Mesothelial cell of epicardium (in vitro differentiated cells): ENCODE results near the gene SDR42E1. TPM values are rescaled to one million over a fixed set of nuclear protein-coding genes. Genes with fewer than 3 reads are reported as not detected.

Experiments used
- DNase-seq, 2 experiments: peaks; one replicate each; pipeline ENCODE4 v3.0.0; 2021; ENCODE audit warnings: low spot score in 2 of 2; ENCODE audit not compliant: unreplicated experiment in 2 of 2
- H3K27ac Mint-ChIP-seq: 2 replicates; pipeline ENCODE4 v1.8.0; 2021; ENCODE audit warnings: mixed read lengths
- H3K27me3 Mint-ChIP-seq: 2 replicates; pipeline ENCODE4 v1.8.0; 2021; ENCODE audit warnings: low read depth, mixed read lengths
- H3K36me3 Mint-ChIP-seq: 2 replicates; pipeline ENCODE4 v1.8.0; 2021; ENCODE audit warnings: mixed read lengths
- H3K4me1 Mint-ChIP-seq: 2 replicates; pipeline ENCODE4 v1.8.0; 2021; ENCODE audit warnings: mixed read lengths
- H3K4me3 Mint-ChIP-seq: 2 replicates; pipeline ENCODE4 v1.8.0; 2021; ENCODE audit warnings: mild to moderate bottlenecking, moderate library complexity, mixed read lengths
- H3K9me3 Mint-ChIP-seq: 2 replicates; pipeline ENCODE4 v1.8.0; 2021; ENCODE audit warnings: mixed read lengths
- total RNA-seq: library from RNA; stranded (reverse); gene quantifications from 3 replicates; pipeline ENCODE4 v1.2.1, GENCODE V29; 2021
- TF ChIP-seq, protein P1 (sequence below): fragments of 200-600 bp; sonication (generic); IDR thresholded peaks from one replicate; pipeline ENCODE4 v1.5.0; 2021; ENCODE audit warnings: antibody characterized with exemption; ENCODE audit not compliant: unreplicated experiment

Gene SDR42E1
- total RNA-seq, 1 donor from 2014 or later, result 0.13 TPM

DNA sequence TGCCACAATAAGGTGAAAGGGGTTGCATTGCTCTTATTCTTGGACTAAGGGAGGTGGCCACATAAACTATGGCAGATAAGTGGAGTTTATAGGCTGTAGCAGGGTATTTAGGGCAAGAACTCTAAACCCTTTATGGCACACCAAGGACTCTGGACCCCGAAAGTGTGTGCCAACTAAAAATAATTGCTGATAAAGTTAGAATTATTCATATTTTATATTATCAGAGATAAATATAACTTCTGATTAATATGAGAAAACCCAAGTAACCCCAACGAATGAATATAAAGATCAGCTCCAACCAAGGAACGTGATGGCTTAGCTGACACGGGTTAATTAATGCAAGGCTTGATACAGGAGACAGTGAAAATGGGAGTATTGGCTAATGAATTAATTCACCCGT lies 8.8 kb upstream of the SDR42E1 start:
- TF ChIP-seq, protein P1, sequence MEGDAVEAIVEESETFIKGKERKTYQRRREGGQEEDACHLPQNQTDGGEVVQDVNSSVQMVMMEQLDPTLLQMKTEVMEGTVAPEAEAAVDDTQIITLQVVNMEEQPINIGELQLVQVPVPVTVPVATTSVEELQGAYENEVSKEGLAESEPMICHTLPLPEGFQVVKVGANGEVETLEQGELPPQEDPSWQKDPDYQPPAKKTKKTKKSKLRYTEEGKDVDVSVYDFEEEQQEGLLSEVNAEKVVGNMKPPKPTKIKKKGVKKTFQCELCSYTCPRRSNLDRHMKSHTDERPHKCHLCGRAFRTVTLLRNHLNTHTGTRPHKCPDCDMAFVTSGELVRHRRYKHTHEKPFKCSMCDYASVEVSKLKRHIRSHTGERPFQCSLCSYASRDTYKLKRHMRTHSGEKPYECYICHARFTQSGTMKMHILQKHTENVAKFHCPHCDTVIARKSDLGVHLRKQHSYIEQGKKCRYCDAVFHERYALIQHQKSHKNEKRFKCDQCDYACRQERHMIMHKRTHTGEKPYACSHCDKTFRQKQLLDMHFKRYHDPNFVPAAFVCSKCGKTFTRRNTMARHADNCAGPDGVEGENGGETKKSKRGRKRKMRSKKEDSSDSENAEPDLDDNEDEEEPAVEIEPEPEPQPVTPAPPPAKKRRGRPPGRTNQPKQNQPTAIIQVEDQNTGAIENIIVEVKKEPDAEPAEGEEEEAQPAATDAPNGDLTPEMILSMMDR, result no peak
- H3K36me3 Mint-ChIP-seq, result no peaks in the 10 kb centered on the region

DNA sequence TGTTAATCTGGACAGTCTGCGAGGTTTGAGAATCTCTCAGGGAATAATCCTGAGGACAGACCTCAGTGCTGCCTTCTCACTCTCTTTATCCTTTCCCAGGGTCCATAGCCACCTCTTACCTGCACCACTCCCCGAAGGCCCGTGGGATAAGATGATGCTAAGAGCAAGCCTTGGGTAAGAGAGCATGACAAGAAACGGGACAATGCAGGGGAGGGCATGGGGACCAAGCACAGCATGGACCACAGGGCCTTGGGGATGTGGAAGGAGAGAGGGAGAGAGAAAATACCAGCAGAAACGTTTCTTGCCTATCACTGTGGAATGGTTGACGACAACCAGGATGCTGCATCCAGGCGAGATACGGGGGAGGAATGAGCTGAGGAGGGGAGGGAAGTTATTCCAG lies 8.3 kb upstream of the SDR42E1 start:
- no peaks in the 10 kb centered on the region for H3K36me3 Mint-ChIP-seq
- H3K9me3 Mint-ChIP-seq, result peaks cover 19% of the 10 kb centered on the region
- H3K27ac Mint-ChIP-seq, result no peak overlapping the region
- H3K4me1 Mint-ChIP-seq, result no peaks in the 10 kb centered on the region
- TF ChIP-seq, protein P1, result no peak
- no peak overlapping the region for H3K4me3 Mint-ChIP-seq
- H3K27me3 Mint-ChIP-seq, result peaks cover 45% of the 10 kb centered on the region
- DNase-seq, result no peak

More for the DNA sequence above, 8.8 kb upstream of the SDR42E1 start:
- Mint-ChIP-seq H3K4me1 (no peaks in the 10 kb centered on the region), H3K9me3 (peaks cover 17% of the 10 kb centered on the region), H3K27ac (no peak overlapping the region), H3K27me3 (peaks cover 45% of the 10 kb centered on the region), H3K4me3 (no peak overlapping the region)
- DNase-seq, result no peak

DNA sequence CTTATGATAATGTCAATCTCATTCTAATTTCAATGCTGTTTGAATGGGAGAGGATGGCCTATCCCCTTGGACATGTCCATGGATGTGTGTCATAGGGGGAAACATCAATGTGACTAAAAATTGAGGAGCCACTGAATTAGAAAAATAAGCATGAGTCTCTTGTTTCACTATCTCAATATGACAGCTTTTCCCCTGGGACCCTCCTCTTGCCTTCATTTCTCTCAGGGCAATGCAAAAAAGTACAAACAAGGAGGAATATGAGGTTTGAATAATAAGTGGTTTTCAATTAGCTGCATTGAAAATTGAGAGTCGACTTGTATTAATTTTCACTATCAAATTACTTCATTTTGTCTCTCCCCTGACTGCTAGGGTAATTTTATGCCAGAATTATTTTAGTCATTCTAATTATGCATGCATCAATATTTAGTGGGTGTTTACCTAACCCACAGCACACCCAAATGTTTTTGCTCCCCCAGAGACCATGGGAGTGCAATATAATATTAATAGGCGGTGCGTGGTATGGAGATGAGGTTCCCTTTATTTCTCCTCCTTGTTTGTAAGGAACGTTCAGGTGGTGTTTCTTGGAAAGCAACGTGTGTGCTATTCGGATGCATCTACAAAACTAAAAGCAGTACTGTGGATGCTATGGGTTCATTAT lies 6.8 kb upstream of the SDR42E1 start:
- Mint-ChIP-seq H3K36me3 (no peaks in the 10 kb centered on the region), H3K27ac (no peak overlapping the region), H3K9me3 (peaks cover 8% of the 10 kb centered on the region), H3K4me1 (no peaks in the 10 kb centered on the region), H3K27me3 (peaks cover 30% of the 10 kb centered on the region), H3K4me3 (no peak overlapping the region)
- TF ChIP-seq, protein P1, result no peak
- DNase-seq, result no peak

DNA sequence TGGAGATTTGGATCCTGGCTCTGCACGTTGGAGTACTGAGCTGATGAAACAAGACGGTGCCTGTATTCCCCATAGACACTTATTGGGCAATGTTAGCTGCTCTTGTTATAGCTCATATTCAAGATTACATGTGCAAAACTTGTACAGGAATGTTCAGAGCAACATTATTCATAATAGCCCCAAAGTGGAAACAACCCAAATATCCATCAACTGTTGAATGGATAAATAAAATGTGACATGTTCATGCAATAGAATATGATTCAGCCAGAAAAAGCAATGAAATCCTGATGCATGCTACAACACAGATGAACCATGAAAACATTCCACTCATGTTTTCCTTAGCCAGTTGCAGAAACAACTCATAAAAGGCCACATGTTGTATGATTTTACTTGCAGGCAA lies 5.7 kb upstream of the SDR42E1 start:
- Mint-ChIP-seq H3K27me3 (peaks cover 29% of the 10 kb centered on the region), H3K36me3 (no peaks in the 10 kb centered on the region), H3K4me3 (no peak overlapping the region), H3K4me1 (no peaks in the 10 kb centered on the region), H3K27ac (no peak overlapping the region), H3K9me3 (peaks cover 17% of the 10 kb centered on the region)
- TF ChIP-seq, protein P1, result no peak
- no peak for DNase-seq

DNA sequence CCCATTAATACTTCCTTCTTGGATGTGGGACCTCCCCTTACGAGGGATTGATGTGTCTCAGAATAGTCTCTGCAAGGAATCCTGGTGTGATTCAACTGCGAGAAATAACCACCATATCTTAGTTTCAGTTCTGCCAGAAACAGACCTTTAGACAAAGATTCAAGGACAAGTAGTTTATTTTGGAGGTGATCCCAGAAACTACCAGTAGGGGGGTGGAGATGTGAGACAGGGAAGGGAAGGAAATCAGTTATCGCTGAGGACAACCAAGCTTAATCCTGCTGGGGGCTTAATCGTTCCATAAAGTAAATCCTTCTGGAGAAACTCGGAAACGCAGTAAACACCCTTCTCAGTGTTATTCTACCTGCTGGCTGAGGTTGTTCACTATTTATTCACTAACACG lies 5.0 kb upstream of the SDR42E1 start:
- DNase-seq, result no peak
- Mint-ChIP-seq H3K9me3 (peaks cover 22% of the 10 kb centered on the region), H3K4me3 (no peak overlapping the region), H3K27me3 (peaks cover 29% of the 10 kb centered on the region), H3K4me1 (no peaks in the 10 kb centered on the region), H3K36me3 (peaks cover 2% of the 10 kb centered on the region), H3K27ac (no peak overlapping the region)
- TF ChIP-seq, protein P1, result peak; percentile 48
